Keratinocyte (primary cell): Measurements from ENCODE around the gene ROBO4.

Source experiments
- EZH2 ChIP-seq: IDR thresholded peaks from one replicate; pipeline ENCODE4 v1.6.1; 2012; ENCODE audit warnings: inconsistent platforms, mild to moderate bottlenecking, low read length, moderate library complexity
- TF ChIP-seq, protein P1 (sequence below), 3 experiments: IDR thresholded peaks in 1 of 3; conservative IDR thresholded peaks in 1 of 3; optimal IDR thresholded peaks in 1 of 3; 2 replicates in 2 of 3; 3 replicates in 1 of 3; pipeline versions ENCODE3 to v1.5.1; 2011; ENCODE audit warnings: low read length in 3 of 3, mild to moderate bottlenecking in 3 of 3, moderate library complexity in 2 of 3, control low read depth in 1 of 3, inconsistent platforms in 1 of 3; ENCODE audit not compliant: insufficient read depth in 2 of 3; ENCODE audit errors: extremely low read depth in 1 of 3

DNA sequence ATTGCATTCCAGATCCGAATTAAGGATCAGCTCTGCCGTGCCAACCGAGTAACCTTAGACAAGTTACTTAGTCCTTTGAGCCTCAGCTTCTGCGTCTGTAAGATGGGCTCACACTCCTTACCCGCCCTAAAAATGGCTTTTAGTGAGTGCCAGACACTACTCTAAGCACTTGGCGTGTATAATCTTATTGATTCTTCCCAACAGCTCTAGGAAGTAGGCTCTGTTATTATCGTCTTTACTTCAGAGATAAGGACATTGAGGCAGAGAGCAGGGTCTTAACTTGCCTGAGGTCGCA is 54.1 kb downstream of the ROBO4 start:
- TF ChIP-seq, protein P1, sequence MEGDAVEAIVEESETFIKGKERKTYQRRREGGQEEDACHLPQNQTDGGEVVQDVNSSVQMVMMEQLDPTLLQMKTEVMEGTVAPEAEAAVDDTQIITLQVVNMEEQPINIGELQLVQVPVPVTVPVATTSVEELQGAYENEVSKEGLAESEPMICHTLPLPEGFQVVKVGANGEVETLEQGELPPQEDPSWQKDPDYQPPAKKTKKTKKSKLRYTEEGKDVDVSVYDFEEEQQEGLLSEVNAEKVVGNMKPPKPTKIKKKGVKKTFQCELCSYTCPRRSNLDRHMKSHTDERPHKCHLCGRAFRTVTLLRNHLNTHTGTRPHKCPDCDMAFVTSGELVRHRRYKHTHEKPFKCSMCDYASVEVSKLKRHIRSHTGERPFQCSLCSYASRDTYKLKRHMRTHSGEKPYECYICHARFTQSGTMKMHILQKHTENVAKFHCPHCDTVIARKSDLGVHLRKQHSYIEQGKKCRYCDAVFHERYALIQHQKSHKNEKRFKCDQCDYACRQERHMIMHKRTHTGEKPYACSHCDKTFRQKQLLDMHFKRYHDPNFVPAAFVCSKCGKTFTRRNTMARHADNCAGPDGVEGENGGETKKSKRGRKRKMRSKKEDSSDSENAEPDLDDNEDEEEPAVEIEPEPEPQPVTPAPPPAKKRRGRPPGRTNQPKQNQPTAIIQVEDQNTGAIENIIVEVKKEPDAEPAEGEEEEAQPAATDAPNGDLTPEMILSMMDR (optimal IDR thresholded peaks at IDR 0.05 in 1 of 3, IDR thresholded peaks at IDR 0.05 in 1 of 3, conservative IDR thresholded peaks at IDR 0.05 in 1 of 3; ENCODE audit: extremely low read depth in 1 of 3, insufficient read depth in 2 of 3, low read length in 3 of 3): no peak
- TF ChIP-seq EZH2: peak; percentile 93
